ENCODE measurements around the gene OR6Y1. TPM values are rescaled to one million over a fixed set of nuclear protein-coding genes. Genes with fewer than 3 reads are reported as not detected.

Gene OR6Y1
- total RNA-seq, 1 experiment from 2014 or later: not detected

DNA sequence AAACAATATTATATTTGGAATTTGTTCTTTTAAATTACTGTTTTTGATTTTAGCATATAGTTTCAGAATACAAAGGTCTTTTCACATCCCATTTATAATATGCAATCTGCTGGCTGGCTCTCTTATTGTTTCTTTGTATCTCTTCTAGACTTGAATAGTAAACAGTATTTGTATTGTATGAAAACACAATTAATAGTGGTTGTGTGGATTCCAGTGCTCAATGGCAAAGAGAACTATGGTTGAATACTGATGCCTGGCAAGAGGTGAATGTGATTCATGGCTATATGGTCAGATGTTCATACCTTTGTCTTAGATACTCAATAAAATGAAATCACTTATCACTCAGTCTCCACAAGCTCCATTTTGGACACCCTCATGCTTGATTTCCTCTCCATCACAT is 37.2 kb downstream of the OR6Y1 start:
- POLR2A ChIA-PET: no interaction called here
- CTCF ChIA-PET: no interaction called here
- DNase-seq (ENCODE audit: low spot score) (no peak), ATAC-seq (no peak)
- Mint-ChIP-seq H3K4me1 (peaks cover 16% of the 10 kb centered on the region), H3K4me3 (no peak overlapping the region), H3K27ac (no peak overlapping the region), H3K9me3 (no peaks in the 10 kb centered on the region), H3K27me3 (ENCODE audit: low read depth) (no peaks in the 10 kb centered on the region), H3K36me3 (no peaks in the 10 kb centered on the region)
- TF ChIP-seq, protein P1, sequence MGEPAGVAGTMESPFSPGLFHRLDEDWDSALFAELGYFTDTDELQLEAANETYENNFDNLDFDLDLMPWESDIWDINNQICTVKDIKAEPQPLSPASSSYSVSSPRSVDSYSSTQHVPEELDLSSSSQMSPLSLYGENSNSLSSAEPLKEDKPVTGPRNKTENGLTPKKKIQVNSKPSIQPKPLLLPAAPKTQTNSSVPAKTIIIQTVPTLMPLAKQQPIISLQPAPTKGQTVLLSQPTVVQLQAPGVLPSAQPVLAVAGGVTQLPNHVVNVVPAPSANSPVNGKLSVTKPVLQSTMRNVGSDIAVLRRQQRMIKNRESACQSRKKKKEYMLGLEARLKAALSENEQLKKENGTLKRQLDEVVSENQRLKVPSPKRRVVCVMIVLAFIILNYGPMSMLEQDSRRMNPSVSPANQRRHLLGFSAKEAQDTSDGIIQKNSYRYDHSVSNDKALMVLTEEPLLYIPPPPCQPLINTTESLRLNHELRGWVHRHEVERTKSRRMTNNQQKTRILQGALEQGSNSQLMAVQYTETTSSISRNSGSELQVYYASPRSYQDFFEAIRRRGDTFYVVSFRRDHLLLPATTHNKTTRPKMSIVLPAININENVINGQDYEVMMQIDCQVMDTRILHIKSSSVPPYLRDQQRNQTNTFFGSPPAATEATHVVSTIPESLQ (CRISPR knock-in tag; IDR thresholded peaks at IDR 0.05): no peak

DNA sequence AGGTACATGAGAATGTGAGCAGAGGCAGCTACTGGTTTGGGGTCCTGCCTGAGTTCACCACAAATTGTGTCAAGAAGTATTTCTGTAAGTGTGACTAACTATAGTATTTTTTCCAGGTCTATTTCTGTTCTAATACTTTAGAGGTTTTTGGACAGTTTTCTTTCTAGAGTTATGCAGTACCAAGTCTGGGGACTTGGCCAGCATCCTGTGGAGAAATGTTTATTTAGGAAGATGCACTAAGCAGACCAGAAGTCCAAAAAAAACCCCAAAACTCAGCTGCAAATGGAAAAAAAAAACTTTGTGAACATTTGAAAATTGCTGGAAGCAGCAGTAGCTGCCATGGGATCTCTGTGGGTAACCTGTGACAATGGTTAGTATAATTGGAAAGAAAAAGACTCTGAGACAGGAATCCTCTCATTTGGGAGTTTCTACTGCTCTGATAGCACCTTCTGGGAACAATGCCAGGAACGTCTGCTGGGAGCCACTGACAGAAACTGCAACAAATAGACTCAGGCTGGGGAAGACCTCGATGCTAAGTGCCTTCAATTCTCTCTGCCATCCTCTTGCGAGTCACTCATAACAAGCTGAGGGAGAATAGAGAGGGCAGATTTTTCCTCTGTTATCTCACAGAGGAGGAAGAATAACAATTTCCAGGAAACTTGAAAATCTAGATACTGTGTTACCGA is 44.6 kb downstream of the OR6Y1 start:
- POLR2A ChIA-PET: no interaction called here
- H3K4me1 Mint-ChIP-seq: peaks cover 16% of the 10 kb centered on the region
- no peak overlapping the region for H3K27ac Mint-ChIP-seq
- no peak for TF ChIP-seq JAZF1 (CRISPR knock-in tag; IDR thresholded peaks at IDR 0.05)
- TF ChIP-seq, protein P2, sequence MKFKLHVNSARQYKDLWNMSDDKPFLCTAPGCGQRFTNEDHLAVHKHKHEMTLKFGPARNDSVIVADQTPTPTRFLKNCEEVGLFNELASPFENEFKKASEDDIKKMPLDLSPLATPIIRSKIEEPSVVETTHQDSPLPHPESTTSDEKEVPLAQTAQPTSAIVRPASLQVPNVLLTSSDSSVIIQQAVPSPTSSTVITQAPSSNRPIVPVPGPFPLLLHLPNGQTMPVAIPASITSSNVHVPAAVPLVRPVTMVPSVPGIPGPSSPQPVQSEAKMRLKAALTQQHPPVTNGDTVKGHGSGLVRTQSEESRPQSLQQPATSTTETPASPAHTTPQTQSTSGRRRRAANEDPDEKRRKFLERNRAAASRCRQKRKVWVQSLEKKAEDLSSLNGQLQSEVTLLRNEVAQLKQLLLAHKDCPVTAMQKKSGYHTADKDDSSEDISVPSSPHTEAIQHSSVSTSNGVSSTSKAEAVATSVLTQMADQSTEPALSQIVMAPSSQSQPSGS (CRISPR knock-in tag; IDR thresholded peaks at IDR 0.05; ENCODE audit: borderline replicate concordance, low read depth): no peak
- no peak for TF ChIP-seq CREB1 (CRISPR knock-in tag; IDR thresholded peaks at IDR 0.05)
- TF ChIP-seq CREM (CRISPR knock-in tag; IDR thresholded peaks at IDR 0.05): no peak
- TF ChIP-seq, protein P3, sequence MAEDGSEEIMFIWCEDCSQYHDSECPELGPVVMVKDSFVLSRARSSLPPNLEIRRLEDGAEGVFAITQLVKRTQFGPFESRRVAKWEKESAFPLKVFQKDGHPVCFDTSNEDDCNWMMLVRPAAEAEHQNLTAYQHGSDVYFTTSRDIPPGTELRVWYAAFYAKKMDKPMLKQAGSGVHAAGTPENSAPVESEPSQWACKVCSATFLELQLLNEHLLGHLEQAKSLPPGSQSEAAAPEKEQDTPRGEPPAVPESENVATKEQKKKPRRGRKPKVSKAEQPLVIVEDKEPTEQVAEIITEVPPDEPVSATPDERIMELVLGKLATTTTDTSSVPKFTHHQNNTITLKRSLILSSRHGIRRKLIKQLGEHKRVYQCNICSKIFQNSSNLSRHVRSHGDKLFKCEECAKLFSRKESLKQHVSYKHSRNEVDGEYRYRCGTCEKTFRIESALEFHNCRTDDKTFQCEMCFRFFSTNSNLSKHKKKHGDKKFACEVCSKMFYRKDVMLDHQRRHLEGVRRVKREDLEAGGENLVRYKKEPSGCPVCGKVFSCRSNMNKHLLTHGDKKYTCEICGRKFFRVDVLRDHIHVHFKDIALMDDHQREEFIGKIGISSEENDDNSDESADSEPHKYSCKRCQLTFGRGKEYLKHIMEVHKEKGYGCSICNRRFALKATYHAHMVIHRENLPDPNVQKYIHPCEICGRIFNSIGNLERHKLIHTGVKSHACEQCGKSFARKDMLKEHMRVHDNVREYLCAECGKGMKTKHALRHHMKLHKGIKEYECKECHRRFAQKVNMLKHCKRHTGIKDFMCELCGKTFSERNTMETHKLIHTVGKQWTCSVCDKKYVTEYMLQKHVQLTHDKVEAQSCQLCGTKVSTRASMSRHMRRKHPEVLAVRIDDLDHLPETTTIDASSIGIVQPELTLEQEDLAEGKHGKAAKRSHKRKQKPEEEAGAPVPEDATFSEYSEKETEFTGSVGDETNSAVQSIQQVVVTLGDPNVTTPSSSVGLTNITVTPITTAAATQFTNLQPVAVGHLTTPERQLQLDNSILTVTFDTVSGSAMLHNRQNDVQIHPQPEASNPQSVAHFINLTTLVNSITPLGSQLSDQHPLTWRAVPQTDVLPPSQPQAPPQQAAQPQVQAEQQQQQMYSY (CRISPR knock-in tag; IDR thresholded peaks at IDR 0.05): no peak
- no peak for TF ChIP-seq KAT7 (CRISPR knock-in tag; IDR thresholded peaks at IDR 0.05; ENCODE audit: borderline replicate concordance)
- TF ChIP-seq, protein P4, sequence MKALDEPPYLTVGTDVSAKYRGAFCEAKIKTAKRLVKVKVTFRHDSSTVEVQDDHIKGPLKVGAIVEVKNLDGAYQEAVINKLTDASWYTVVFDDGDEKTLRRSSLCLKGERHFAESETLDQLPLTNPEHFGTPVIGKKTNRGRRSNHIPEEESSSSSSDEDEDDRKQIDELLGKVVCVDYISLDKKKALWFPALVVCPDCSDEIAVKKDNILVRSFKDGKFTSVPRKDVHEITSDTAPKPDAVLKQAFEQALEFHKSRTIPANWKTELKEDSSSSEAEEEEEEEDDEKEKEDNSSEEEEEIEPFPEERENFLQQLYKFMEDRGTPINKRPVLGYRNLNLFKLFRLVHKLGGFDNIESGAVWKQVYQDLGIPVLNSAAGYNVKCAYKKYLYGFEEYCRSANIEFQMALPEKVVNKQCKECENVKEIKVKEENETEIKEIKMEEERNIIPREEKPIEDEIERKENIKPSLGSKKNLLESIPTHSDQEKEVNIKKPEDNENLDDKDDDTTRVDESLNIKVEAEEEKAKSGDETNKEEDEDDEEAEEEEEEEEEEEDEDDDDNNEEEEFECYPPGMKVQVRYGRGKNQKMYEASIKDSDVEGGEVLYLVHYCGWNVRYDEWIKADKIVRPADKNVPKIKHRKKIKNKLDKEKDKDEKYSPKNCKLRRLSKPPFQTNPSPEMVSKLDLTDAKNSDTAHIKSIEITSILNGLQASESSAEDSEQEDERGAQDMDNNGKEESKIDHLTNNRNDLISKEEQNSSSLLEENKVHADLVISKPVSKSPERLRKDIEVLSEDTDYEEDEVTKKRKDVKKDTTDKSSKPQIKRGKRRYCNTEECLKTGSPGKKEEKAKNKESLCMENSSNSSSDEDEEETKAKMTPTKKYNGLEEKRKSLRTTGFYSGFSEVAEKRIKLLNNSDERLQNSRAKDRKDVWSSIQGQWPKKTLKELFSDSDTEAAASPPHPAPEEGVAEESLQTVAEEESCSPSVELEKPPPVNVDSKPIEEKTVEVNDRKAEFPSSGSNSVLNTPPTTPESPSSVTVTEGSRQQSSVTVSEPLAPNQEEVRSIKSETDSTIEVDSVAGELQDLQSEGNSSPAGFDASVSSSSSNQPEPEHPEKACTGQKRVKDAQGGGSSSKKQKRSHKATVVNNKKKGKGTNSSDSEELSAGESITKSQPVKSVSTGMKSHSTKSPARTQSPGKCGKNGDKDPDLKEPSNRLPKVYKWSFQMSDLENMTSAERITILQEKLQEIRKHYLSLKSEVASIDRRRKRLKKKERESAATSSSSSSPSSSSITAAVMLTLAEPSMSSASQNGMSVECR (CRISPR knock-in tag; IDR thresholded peaks at IDR 0.05; ENCODE audit: borderline replicate concordance): no peak
- TF ChIP-seq NFE2L1 (CRISPR knock-in tag; IDR thresholded peaks at IDR 0.05): no peak
- no peak for TF ChIP-seq ZNF317 (CRISPR knock-in tag; IDR thresholded peaks at IDR 0.05; ENCODE audit: borderline replicate concordance, low read depth)
- TF ChIP-seq ZNF121 (CRISPR knock-in tag; IDR thresholded peaks at IDR 0.05): no peak
- no peak for TF ChIP-seq CBFB (CRISPR knock-in tag; IDR thresholded peaks at IDR 0.05; ENCODE audit: low read depth)
- TF ChIP-seq, protein P5, sequence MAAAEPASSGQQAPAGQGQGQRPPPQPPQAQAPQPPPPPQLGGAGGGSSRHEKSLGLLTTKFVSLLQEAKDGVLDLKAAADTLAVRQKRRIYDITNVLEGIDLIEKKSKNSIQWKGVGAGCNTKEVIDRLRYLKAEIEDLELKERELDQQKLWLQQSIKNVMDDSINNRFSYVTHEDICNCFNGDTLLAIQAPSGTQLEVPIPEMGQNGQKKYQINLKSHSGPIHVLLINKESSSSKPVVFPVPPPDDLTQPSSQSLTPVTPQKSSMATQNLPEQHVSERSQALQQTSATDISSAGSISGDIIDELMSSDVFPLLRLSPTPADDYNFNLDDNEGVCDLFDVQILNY (CRISPR knock-in tag; IDR thresholded peaks at IDR 0.05): no peak
- TF ChIP-seq ZNF423 (CRISPR knock-in tag; IDR thresholded peaks at IDR 0.05): no peak
- no peak for TF ChIP-seq SOX15 (CRISPR knock-in tag; IDR thresholded peaks at IDR 0.05)
- CTCF ChIA-PET: interaction anchor here (1.5 kb wide), 1 partner anchor 496 kb away, joined by 3 read pairs; no protein-coding TSS in a partner anchor
- DNase-seq (ENCODE audit: low spot score) (no peak), ATAC-seq (no peak)
- H3K36me3 Mint-ChIP-seq: no peaks in the 10 kb centered on the region
- H3K9me3 Mint-ChIP-seq: no peaks in the 10 kb centered on the region
- no peak overlapping the region for H3K4me3 Mint-ChIP-seq
- H3K27me3 Mint-ChIP-seq (ENCODE audit: low read depth): no peaks in the 10 kb centered on the region
